ENCODE results near the gene HAUS7.

HAUS7 gene

DNA sequence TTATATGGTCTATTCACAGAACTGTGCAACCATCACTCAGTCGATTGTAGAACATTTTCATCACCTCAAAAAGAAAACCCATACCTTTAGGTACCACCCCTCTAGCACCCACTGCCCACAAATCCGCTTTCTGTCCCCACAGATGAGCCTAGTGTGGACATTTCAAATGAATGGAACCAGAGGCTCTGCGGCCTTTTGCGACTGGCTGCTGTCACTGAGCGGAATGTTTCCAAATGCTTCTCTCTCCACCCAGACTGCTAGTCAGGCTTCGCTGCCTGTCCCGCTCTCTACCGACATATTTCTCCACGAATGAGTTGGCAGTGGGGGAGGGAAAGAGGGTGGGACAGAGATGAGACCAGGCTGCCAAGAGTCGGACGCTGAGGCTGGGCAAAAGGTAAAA, 22.7 kb upstream of the HAUS7 start:
- TF ChIP-seq, protein P1, sequence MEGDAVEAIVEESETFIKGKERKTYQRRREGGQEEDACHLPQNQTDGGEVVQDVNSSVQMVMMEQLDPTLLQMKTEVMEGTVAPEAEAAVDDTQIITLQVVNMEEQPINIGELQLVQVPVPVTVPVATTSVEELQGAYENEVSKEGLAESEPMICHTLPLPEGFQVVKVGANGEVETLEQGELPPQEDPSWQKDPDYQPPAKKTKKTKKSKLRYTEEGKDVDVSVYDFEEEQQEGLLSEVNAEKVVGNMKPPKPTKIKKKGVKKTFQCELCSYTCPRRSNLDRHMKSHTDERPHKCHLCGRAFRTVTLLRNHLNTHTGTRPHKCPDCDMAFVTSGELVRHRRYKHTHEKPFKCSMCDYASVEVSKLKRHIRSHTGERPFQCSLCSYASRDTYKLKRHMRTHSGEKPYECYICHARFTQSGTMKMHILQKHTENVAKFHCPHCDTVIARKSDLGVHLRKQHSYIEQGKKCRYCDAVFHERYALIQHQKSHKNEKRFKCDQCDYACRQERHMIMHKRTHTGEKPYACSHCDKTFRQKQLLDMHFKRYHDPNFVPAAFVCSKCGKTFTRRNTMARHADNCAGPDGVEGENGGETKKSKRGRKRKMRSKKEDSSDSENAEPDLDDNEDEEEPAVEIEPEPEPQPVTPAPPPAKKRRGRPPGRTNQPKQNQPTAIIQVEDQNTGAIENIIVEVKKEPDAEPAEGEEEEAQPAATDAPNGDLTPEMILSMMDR (conservative IDR thresholded peaks at IDR 0.05): no peak
- no peak for TF ChIP-seq ZFX (IDR thresholded peaks at IDR 0.05)
- H3K27ac ChIP-seq: no peak overlapping the region

DNA sequence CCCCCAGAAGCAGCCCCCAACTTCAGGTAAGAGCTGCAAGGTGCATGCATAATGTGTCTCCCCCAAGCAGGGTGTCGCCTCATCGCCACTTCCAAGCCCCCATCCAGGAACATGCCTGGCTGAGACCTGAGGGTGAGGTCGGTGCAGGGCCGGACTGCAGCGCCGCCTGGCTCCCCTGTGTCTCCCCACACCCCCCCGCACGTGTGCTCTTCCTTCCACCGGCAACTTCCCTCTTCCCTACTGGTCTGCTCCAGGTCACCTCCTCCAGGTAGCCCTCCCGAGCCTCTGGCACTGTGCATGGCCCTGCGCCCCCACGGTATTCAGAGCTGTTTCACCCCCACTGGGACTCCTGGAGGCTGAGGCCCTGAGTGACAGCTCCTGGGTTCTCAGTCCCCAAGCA, 22.2 kb upstream of the HAUS7 start:
- H3K27ac ChIP-seq: no peak overlapping the region
- TF ChIP-seq ZFX (IDR thresholded peaks at IDR 0.05): no peak
- TF ChIP-seq, protein P1 (conservative IDR thresholded peaks at IDR 0.05): no peak

DNA sequence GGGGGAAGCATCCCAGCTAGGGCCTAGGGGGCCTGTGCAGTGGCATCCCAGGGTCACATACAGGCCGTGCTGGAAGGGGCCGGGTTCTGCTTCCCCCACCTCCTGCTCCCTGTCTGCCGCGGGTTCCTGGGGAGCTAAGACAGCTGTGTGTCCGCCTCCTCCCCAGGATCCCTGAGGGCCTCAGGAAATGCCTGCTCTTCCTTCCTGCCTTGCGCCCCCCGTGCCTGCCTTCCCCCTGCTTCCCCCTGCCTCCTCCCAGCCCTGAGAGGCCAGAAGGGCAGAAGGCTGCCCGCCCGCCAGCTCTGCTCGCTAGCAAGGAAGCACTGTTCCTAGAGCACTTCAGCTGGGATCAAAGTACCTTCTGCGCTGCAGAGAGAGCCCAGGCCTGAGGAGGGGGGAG, 21.5 kb upstream of the HAUS7 start:
- no peak overlapping the region for H3K27ac ChIP-seq
- TF ChIP-seq, protein P1 (conservative IDR thresholded peaks at IDR 0.05): no peak
- TF ChIP-seq ZFX (IDR thresholded peaks at IDR 0.05): no peak

DNA sequence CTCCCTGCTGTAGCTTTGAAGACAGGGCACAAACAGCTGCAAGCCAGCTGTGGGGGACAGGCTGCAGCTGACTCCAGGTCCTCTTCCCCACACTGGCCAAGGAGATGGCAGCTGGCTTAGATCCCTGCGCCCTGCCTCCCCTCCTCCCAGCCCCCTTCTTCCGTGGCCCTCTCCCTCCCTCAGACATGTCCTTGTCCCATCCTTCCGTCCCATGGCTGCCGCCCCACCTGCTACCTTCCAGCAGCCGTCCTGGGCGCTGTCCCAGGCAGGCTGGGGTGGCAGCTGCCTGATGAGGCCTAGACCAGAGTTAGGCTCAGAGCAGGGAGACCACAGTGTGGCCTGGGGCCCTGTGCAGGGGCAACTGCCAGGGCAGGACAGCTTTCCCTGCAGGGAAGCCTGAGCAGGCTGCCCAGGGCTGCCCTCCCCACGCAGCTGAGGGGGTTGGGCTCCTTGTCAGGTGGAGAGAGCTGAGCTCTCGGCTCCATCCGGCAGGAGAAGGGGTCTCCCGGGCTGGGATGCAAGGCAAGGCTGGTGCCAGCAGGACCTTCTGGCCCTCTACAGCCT, 21.1 kb upstream of the HAUS7 start:
- H3K27ac ChIP-seq: no peak overlapping the region

DNA sequence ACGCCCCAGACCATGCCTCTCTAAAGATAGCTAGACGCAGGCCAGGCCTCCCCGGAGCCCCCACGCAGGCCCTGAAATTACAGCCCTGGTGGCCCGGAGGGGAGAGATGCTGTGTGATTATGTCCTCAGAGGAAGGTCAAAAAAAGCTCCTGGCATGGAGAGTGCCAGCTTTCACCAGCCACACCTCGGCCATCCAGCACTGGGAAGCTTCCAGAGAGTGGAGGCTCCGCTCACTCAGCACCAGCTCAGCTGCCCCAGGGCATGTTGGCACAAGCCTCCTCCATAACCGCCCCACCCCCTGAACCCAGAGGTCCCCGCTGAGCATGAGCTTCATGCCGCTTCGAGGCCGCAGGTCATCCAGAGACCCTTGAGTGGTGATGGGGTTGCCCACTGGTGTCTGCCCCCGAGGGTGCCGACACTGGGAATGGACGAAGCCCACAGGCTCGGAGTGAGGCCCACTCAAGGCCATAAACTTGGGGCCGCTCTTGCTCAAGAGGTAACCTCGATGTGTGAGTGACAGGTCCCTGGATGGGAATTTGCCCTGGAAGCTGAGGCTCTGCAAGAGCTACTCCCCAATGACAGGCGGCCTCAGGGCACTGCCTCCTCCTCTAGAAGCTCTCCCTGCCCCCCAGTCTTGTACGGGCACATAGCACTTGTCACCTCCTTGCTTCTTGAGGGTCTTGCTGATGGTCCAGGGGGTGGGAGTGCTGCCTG, 20.0 kb upstream of the HAUS7 start:
- no peak overlapping the region for H3K27ac ChIP-seq
- TF ChIP-seq, protein P1 (conservative IDR thresholded peaks at IDR 0.05): no peak
- no peak for TF ChIP-seq ZFX (IDR thresholded peaks at IDR 0.05)

More for the DNA sequence above, 21.1 kb upstream of the HAUS7 start:
- TF ChIP-seq, protein P1 (conservative IDR thresholded peaks at IDR 0.05): no peak
- TF ChIP-seq ZFX (IDR thresholded peaks at IDR 0.05): no peak

DNA sequence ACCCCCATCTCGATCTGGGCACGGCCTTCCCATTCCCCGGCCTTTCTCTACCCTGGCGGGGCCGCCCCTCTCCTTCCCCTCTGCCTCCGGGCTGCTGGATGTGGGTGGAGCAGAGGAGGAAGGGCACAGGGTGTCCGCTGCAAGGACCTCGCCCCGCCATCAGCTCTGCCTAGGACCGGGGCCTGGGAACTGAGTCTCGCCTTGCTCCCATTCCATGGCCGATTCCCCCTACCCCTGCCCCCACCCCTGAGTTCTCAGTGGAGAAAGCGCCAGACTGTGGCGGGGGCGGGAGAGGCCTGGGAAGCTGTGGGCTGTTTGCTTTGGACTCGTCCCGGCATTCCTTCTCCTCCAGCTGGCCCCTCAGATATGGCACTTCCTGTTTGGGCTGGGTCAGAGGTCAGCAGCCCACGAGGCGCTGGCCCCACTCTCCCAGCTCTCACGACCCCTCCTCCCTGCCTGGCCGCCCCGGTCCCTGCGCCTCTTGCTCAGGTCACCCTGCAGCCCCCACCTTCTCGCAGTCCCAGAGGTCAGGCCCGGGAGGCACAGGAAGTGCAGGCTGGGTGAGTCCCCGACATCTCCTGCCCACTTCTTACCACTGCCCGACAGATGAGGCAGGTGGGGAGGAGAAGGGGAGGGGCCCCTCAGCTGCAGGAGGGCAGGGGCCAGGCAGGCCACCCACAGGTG, 18.0 kb upstream of the HAUS7 start:
- no peak for TF ChIP-seq ZFX (IDR thresholded peaks at IDR 0.05)
- TF ChIP-seq, protein P1 (conservative IDR thresholded peaks at IDR 0.05): no peak
- no peak overlapping the region for H3K27ac ChIP-seq

DNA sequence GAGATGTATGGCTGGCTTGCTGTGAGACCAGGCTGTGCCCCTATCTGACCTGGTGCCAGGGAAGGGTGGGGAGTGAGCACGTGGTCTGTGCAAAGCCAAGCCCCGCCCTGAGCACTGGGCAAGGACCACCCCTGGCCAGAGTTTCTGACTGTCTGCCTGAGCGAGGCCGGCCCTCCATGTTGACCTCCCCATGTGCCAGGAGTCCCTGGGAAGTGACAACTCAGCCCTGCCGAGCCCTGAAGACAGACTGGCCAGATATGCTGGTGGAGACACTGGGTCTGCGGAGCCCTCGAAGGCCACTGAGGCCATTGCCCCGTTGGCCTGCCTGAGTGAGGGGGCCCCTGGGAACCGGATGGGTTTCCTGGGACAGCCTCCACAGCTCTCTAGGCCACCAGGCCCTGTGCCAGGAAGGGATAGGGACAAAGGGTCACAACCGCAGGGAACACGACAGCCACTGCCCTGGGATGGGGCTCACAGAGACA, 17.3 kb upstream of the HAUS7 start:
- TF ChIP-seq, protein P1 (conservative IDR thresholded peaks at IDR 0.05): no peak
- TF ChIP-seq ZFX (IDR thresholded peaks at IDR 0.05): no peak
- no peak overlapping the region for H3K27ac ChIP-seq

All from C4-2B (cell line).